ENCODE measurements around the gene E2F6.

The E2F6 gene

GRCh38 chr2:11481789-11482472 lies 16.0 kb upstream of the E2F6 start:
- Mint-ChIP-seq H3K4me3 (no peak overlapping the region), H3K9me3 (ENCODE audit: low read depth) (no peaks in the 10 kb centered on the region), H3K27ac (no peak overlapping the region), H3K27me3 (peaks cover 31% of the 10 kb centered on the region), H3K36me3 (peaks cover 4% of the 10 kb centered on the region), H3K4me1 (ENCODE audit: low read depth) (peaks cover 5% of the 10 kb centered on the region)

GRCh38 chr2:11481426-11481788 lies 15.4 kb upstream of the E2F6 start:
- H3K27ac Mint-ChIP-seq = no peak overlapping the region
- no peak overlapping the region for H3K4me3 Mint-ChIP-seq
- H3K36me3 Mint-ChIP-seq = peaks cover 4% of the 10 kb centered on the region
- peaks cover 5% of the 10 kb centered on the region for H3K4me1 Mint-ChIP-seq (ENCODE audit: low read depth)
- H3K9me3 Mint-ChIP-seq (ENCODE audit: low read depth) = no peaks in the 10 kb centered on the region
- peaks cover 30% of the 10 kb centered on the region for H3K27me3 Mint-ChIP-seq

GRCh38 chr2:11480859-11481258 lies 14.9 kb upstream of the E2F6 start:
- Mint-ChIP-seq H3K9me3 (ENCODE audit: low read depth) (no peaks in the 10 kb centered on the region), H3K4me1 (ENCODE audit: low read depth) (peaks cover 5% of the 10 kb centered on the region), H3K27me3 (peaks cover 30% of the 10 kb centered on the region), H3K4me3 (no peak overlapping the region), H3K36me3 (peaks cover 4% of the 10 kb centered on the region), H3K27ac (no peak overlapping the region)

DNA sequence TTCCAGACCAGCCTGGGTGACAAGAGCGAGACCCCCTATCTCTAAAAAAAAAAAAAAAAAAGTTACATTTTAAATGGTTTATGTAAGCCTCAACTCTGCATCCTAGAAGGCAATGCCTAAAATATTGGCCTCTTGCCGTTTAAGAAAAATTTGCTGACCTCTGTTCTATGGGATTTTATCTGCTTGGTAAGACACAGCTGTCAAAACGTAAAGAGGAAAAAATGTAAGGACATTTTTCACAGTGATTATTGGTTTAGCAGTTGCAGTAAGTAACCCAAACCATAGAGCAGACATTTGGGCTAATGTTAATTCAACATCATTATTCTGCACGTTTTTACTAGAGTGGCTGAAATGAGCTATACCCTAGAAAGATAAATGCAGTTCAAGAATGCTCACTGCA lies 14.4 kb upstream of the E2F6 start:
- Mint-ChIP-seq H3K27ac (no peak overlapping the region), H3K36me3 (peaks cover 4% of the 10 kb centered on the region), H3K27me3 (peaks cover 25% of the 10 kb centered on the region), H3K4me3 (no peak overlapping the region), H3K4me1 (ENCODE audit: low read depth) (peaks cover 5% of the 10 kb centered on the region), H3K9me3 (ENCODE audit: low read depth) (no peaks in the 10 kb centered on the region)

DNA sequence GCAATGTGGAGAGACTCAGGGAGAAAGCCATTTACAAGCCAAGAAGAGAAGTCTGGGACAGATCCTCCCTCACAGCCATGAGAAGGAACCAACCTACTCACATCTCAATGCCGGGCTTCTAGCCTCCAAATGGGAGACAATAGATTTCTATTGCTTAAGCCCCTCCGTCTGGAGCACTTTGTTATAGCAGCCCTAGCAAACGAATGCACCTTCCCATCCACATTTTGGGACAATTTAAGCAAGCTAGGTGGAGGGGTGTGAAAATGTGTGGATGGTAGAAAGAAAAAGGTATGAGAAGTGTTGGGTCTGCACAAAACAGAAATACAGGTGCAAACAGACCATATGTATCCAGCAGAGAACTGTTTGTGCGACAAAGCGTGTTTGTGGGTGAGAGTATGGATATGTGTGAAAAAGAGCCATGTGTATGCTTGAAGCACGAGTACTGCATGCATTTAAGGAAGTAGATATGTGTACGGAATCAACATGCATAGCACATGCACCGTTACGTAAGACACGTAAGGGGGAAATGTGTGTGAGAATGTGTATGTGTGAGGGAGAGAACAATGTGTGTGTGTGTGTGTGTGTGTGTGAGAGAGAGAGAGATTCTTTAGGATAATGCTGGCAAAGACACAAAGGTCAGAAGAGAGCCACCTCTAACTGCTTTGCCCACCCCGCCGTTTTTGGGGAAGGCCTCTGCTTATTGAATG lies 13.1 kb upstream of the E2F6 start:
- Mint-ChIP-seq H3K9me3 (ENCODE audit: low read depth) (no peaks in the 10 kb centered on the region), H3K4me1 (ENCODE audit: low read depth) (peaks cover 5% of the 10 kb centered on the region), H3K4me3 (no peak overlapping the region), H3K27ac (no peak overlapping the region), H3K27me3 (peaks cover 20% of the 10 kb centered on the region), H3K36me3 (peaks cover 5% of the 10 kb centered on the region)

GRCh38 chr2:11477994-11478393 lies 12.0 kb upstream of the E2F6 start:
- Mint-ChIP-seq H3K27me3 (peaks cover 13% of the 10 kb centered on the region), H3K36me3 (peaks cover 8% of the 10 kb centered on the region)

GRCh38 chr2:11473659-11474433 lies 7.9 kb upstream of the E2F6 start:
- H3K9me3 Mint-ChIP-seq (ENCODE audit: low read depth) = no peaks in the 10 kb centered on the region
- no peaks in the 10 kb centered on the region for H3K4me1 Mint-ChIP-seq (ENCODE audit: low read depth)
- H3K4me3 Mint-ChIP-seq = no peak overlapping the region
- peaks cover 9% of the 10 kb centered on the region for H3K36me3 Mint-ChIP-seq
- H3K27me3 Mint-ChIP-seq = no peaks in the 10 kb centered on the region
- H3K27ac Mint-ChIP-seq = no peak overlapping the region

More at GRCh38 chr2:11477994-11478393, 12.0 kb upstream of the E2F6 start:
- no peak overlapping the region for H3K4me3 Mint-ChIP-seq
- H3K9me3 Mint-ChIP-seq (ENCODE audit: low read depth) = no peaks in the 10 kb centered on the region
- no peak overlapping the region for H3K27ac Mint-ChIP-seq
- peaks cover under 1% of the 10 kb centered on the region for H3K4me1 Mint-ChIP-seq (ENCODE audit: low read depth)

- Mint-ChIP-seq H3K4me3 (peak overlapping the region; percentile 47), H3K4me1 (ENCODE audit: low read depth) (peaks cover 30% of the 10 kb centered on the region), H3K36me3 (peaks cover 7% of the 10 kb centered on the region), H3K27me3 (no peaks in the 10 kb centered on the region), H3K9me3 (ENCODE audit: low read depth) (no peaks in the 10 kb centered on the region), H3K27ac (no peak overlapping the region)
Measured at GRCh38 chr2:11467749-11468148, 1.8 kb upstream of the E2F6 start.

DNA sequence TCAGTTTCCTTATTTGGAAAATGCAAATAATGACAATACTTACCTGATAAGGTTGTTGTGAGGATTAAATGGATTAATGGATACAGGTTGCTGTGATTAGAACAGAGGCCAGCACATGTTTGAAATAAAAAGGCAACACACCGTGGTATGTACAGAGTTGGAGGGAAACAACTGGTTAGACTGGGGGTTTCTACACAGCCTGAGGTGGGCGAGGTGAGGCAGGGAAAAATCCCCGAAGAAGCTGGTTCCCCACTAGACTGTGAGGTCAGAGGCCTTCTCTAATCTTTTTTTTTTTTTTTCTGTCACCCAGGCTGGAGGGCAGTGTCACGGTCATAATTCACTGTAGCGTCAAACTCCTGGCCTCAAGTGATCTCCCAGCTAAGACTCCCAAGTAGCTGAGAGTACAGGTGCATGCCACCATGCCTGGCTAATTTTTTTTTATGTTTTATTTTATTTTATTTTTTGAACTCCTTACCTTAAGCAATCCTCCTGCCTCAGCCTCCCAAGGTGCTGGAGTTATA lies 1.2 kb upstream of the E2F6 start:
- Mint-ChIP-seq H3K4me3 (peak overlapping the region; percentile 90), H3K4me1 (ENCODE audit: low read depth) (peaks cover 36% of the 10 kb centered on the region), H3K27ac (no peak overlapping the region), H3K27me3 (no peaks in the 10 kb centered on the region), H3K9me3 (ENCODE audit: low read depth) (no peaks in the 10 kb centered on the region), H3K36me3 (peaks cover 6% of the 10 kb centered on the region)

GRCh38 chr2:11466307-11467128 lies 557 bp upstream of the E2F6 start:
- H3K27me3 Mint-ChIP-seq = no peaks in the 10 kb centered on the region
- H3K36me3 Mint-ChIP-seq = peaks cover 6% of the 10 kb centered on the region
- H3K9me3 Mint-ChIP-seq (ENCODE audit: low read depth) = no peaks in the 10 kb centered on the region
- peaks cover 42% of the 10 kb centered on the region for H3K4me1 Mint-ChIP-seq (ENCODE audit: low read depth)
- peak overlapping the region; percentile 95 for H3K27ac Mint-ChIP-seq
- H3K4me3 Mint-ChIP-seq = peak overlapping the region; percentile 90

GRCh38 chr2:11465110-11465484 lies 864 bp downstream of the E2F6 start:
- Mint-ChIP-seq H3K4me3 (peak overlapping the region; percentile 90), H3K36me3 (peaks cover 9% of the 10 kb centered on the region)

DNA sequence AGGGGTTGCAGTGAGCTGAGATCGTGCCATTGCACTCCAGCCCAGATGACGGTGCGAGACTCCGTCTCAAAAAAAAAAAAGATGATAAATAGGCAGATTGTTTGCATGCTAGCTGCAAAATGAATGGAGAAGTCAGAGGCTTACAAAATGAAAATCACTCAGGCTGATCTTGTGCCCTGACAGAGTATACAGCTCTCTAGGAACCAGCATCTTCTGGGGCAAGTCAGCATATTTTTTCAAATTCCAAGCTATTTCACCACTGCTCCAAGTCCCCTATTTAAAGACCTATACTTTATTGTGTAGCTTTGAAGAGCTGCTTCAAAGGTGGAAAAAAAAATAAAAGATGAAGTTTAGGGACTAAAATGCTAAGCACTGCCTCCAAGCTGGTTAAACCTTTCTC lies 6.1 kb downstream of the E2F6 start:
- Mint-ChIP-seq H3K4me1 (ENCODE audit: low read depth) (peaks cover 77% of the 10 kb centered on the region), H3K4me3 (no peak overlapping the region), H3K9me3 (ENCODE audit: low read depth) (no peaks in the 10 kb centered on the region), H3K27me3 (no peaks in the 10 kb centered on the region), H3K36me3 (peaks cover 9% of the 10 kb centered on the region), H3K27ac (no peak overlapping the region)

More at GRCh38 chr2:11465110-11465484, 864 bp downstream of the E2F6 start:
- no peaks in the 10 kb centered on the region for H3K9me3 Mint-ChIP-seq (ENCODE audit: low read depth)
- no peaks in the 10 kb centered on the region for H3K27me3 Mint-ChIP-seq
- H3K4me1 Mint-ChIP-seq (ENCODE audit: low read depth) = peaks cover 51% of the 10 kb centered on the region
- H3K27ac Mint-ChIP-seq = peak overlapping the region; percentile 95

GRCh38 chr2:11458753-11459152 lies 7.2 kb downstream of the E2F6 start:
- peaks cover 69% of the 10 kb centered on the region for H3K4me1 Mint-ChIP-seq (ENCODE audit: low read depth)
- H3K9me3 Mint-ChIP-seq (ENCODE audit: low read depth) = no peaks in the 10 kb centered on the region
- peaks cover 9% of the 10 kb centered on the region for H3K36me3 Mint-ChIP-seq
- no peak overlapping the region for H3K4me3 Mint-ChIP-seq
- no peaks in the 10 kb centered on the region for H3K27me3 Mint-ChIP-seq
- no peak overlapping the region for H3K27ac Mint-ChIP-seq

GRCh38 chr2:11457935-11458334 lies 8.0 kb downstream of the E2F6 start:
- no peaks in the 10 kb centered on the region for H3K9me3 Mint-ChIP-seq (ENCODE audit: low read depth)

More at GRCh38 chr2:11457935-11458334, 8.0 kb downstream of the E2F6 start:
- no peaks in the 10 kb centered on the region for H3K27me3 Mint-ChIP-seq
- H3K4me1 Mint-ChIP-seq (ENCODE audit: low read depth) = peaks cover 61% of the 10 kb centered on the region
- no peak overlapping the region for H3K27ac Mint-ChIP-seq
- H3K4me3 Mint-ChIP-seq = no peak overlapping the region
- H3K36me3 Mint-ChIP-seq = peaks cover 7% of the 10 kb centered on the region
